H9 (cell line): ENCODE data around the gene CDH4. TPM values are rescaled to one million over a fixed set of nuclear protein-coding genes. Genes with fewer than 3 reads are reported as not detected.

ENCODE experiments used
- DNase-seq: peaks from one replicate; pipeline ENCODE4 v3.0.0-alpha.2; 2017
- H2AFZ ChIP-seq: one replicate; pipeline ENCODE4 v1.6.1; 2013; ENCODE audit warnings: mild to moderate bottlenecking, low read length, control low read depth, moderate library complexity
- H2AK5ac ChIP-seq: 2 replicates; pipeline ENCODE4 v1.6.1; 2013; ENCODE audit warnings: low read length, control low read depth, mixed read lengths; ENCODE audit not compliant: insufficient read length
- H2BK120ac ChIP-seq: one replicate; pipeline ENCODE4 v1.6.1; 2013; ENCODE audit warnings: low read depth, mild to moderate bottlenecking, low read length, control low read depth, inconsistent platforms; ENCODE audit not compliant: poor library complexity, severe bottlenecking
- H2BK12ac ChIP-seq: 2 replicates; pipeline ENCODE4 v1.6.1; 2013; ENCODE audit warnings: low read length, control low read depth, mixed read lengths, low read depth; ENCODE audit not compliant: insufficient read length
- H2BK15ac ChIP-seq: 2 replicates; pipeline ENCODE4 v1.6.1; 2013; ENCODE audit warnings: low read depth, low read length, control low read depth
- H2BK20ac ChIP-seq: one replicate; pipeline ENCODE4 v1.6.1; 2013; ENCODE audit warnings: low read depth, mild to moderate bottlenecking, low read length, control low read depth, inconsistent platforms; ENCODE audit not compliant: poor library complexity, severe bottlenecking
- H2BK5ac ChIP-seq: 2 replicates; pipeline ENCODE4 v1.6.1; 2013; ENCODE audit warnings: low read length, control low read depth, mixed read lengths; ENCODE audit not compliant: insufficient read length
- H3K14ac ChIP-seq: 2 replicates; pipeline ENCODE4 v1.6.1; 2013; ENCODE audit warnings: low read length, control low read depth; ENCODE audit not compliant: insufficient read depth
- H3K18ac ChIP-seq: 2 replicates; pipeline ENCODE4 v1.6.1; 2013; ENCODE audit warnings: low read depth, mild to moderate bottlenecking, mixed read lengths, low read length, control low read depth; ENCODE audit not compliant: insufficient read length
- H3K23ac ChIP-seq: 2 replicates; pipeline ENCODE4 v1.6.1; 2013; ENCODE audit warnings: low read length, control low read depth, mixed read lengths, low read depth; ENCODE audit not compliant: insufficient read length
- H3K23me2 ChIP-seq: 2 replicates; pipeline ENCODE4 v1.6.1; 2013; ENCODE audit warnings: low read depth, mild to moderate bottlenecking, mixed read lengths, low read length, control low read depth; ENCODE audit not compliant: insufficient read length, poor library complexity, severe bottlenecking
- H3K27ac ChIP-seq: 2 replicates; pipeline ENCODE4 v1.5.1; 2013; ENCODE audit warnings: low read length, control low read depth, mixed read lengths, low read depth; ENCODE audit not compliant: insufficient read length
- H3K27me3 ChIP-seq: 2 replicates; pipeline ENCODE4 v1.6.1; 2013; ENCODE audit warnings: low read length, control low read depth, inconsistent platforms; ENCODE audit not compliant: insufficient read depth
- H3K4ac ChIP-seq: 2 replicates; pipeline ENCODE4 v1.6.1; 2013; ENCODE audit warnings: low read depth, mild to moderate bottlenecking, control low read depth, inconsistent platforms, low read length, moderate library complexity
- H3K4me1 ChIP-seq: 2 replicates; pipeline ENCODE4 v1.6.1; 2013; ENCODE audit warnings: low read length, control low read depth, inconsistent platforms; ENCODE audit not compliant: insufficient read depth
- H3K4me2 ChIP-seq: 2 replicates; pipeline ENCODE4 v1.6.1; 2013; ENCODE audit warnings: low read length, control low read depth, mixed read lengths; ENCODE audit not compliant: insufficient read length, insufficient read depth
- H3K56ac ChIP-seq: 2 replicates; pipeline ENCODE4 v1.6.1; 2013; ENCODE audit warnings: low read depth, mild to moderate bottlenecking, mixed read lengths, low read length, control low read depth; ENCODE audit not compliant: insufficient read length
- H3K79me1 ChIP-seq: 2 replicates; pipeline ENCODE4 v1.6.1; 2013; ENCODE audit warnings: low read depth, mild to moderate bottlenecking, moderate library complexity, low read length, control low read depth, inconsistent platforms; ENCODE audit not compliant: insufficient read depth, poor library complexity, severe bottlenecking
- H3K79me2 ChIP-seq: 2 replicates; pipeline ENCODE4 v1.6.1; 2013; ENCODE audit warnings: low read length, control low read depth, inconsistent platforms; ENCODE audit not compliant: insufficient read depth
- H3K9ac ChIP-seq: 2 replicates; pipeline ENCODE4 v1.6.1; 2013; ENCODE audit warnings: low read length, control low read depth, mixed read lengths; ENCODE audit not compliant: insufficient read length; ENCODE audit errors: extremely low read depth
- H3K9me3 ChIP-seq: one replicate; pipeline ENCODE4 v1.6.1; 2013; ENCODE audit warnings: low read depth, low read length, inconsistent platforms; ENCODE audit not compliant: control insufficient read depth
- H3T11ph ChIP-seq: one replicate; pipeline ENCODE4 v1.6.1; 2013; ENCODE audit warnings: mild to moderate bottlenecking, low read length, control low read depth, inconsistent platforms
- H4K20me1 ChIP-seq: one replicate; pipeline ENCODE4 v1.6.1; 2013; ENCODE audit not compliant: control insufficient read depth, insufficient read length, insufficient read depth
- H4K5ac ChIP-seq: 2 replicates; pipeline ENCODE4 v1.6.1; 2013; ENCODE audit warnings: low read depth, mild to moderate bottlenecking, mixed read lengths, low read length, control low read depth; ENCODE audit not compliant: insufficient read length
- H4K8ac ChIP-seq: replicated peaks from 2 replicates; pipeline ENCODE4 v1.6.1; 2013; ENCODE audit warnings: low read length, control low read depth, mixed read lengths, low read depth; ENCODE audit not compliant: insufficient read length
- H4K91ac ChIP-seq: 2 replicates; pipeline ENCODE4 v1.6.1; 2013; ENCODE audit warnings: low read depth, mild to moderate bottlenecking, moderate library complexity, mixed read lengths, low read length, control low read depth; ENCODE audit not compliant: insufficient read length
- H3K27ac Mint-ChIP-seq, 3 experiments: 2 replicates in 2 of 3; 3 replicates in 1 of 3; pipeline ENCODE4 v1.8.0; 2020 to 2021; ENCODE audit warnings: mixed read lengths in 3 of 3, mild to moderate bottlenecking in 1 of 3, moderate library complexity in 1 of 3
- H3K27me3 Mint-ChIP-seq: 2 replicates; pipeline ENCODE4 v1.8.0; 2021; ENCODE audit warnings: low read depth, mild to moderate bottlenecking, moderate library complexity, mixed read lengths
- H3K36me3 Mint-ChIP-seq, 3 experiments: 2 replicates in 2 of 3; 3 replicates in 1 of 3; pipeline ENCODE4 v1.8.0; 2020 to 2021; ENCODE audit warnings: low read depth in 3 of 3, mixed read lengths in 3 of 3; ENCODE audit not compliant: insufficient read depth in 1 of 3
- H3K4me1 Mint-ChIP-seq, 2 experiments: 2 replicates each; pipeline ENCODE4 v1.8.0; 2020; ENCODE audit warnings: mixed read lengths in 2 of 2
- H3K4me3 Mint-ChIP-seq, 2 experiments: 2 replicates in 1 of 2; 3 replicates in 1 of 2; pipeline ENCODE4 v1.8.0; 2020 to 2021; ENCODE audit warnings: mild to moderate bottlenecking in 2 of 2, mixed read lengths in 2 of 2, moderate library complexity in 1 of 2
- H3K9me3 Mint-ChIP-seq, 2 experiments: 2 replicates in 1 of 2; 3 replicates in 1 of 2; pipeline ENCODE4 v1.8.0; 2020; ENCODE audit warnings: mild to moderate bottlenecking in 2 of 2, mixed read lengths in 2 of 2, moderate library complexity in 1 of 2
- WGBS: extraction: QIAGEN DNeasy Blood & Tissue Kit; methylation state at CpG from one replicate; pipeline ENCODE4 v1.1.7; 2013; ENCODE audit warnings: missing lambda C conversion rate, low lambda C conversion rate, mixed read lengths; ENCODE audit not compliant: insufficient read length; ENCODE audit errors: extremely low coverage; 5-methylcytosine and 5-hydroxymethylcytosine counted together
- total RNA-seq: library from RNA; stranded (reverse); gene quantifications from 2 replicates; pipeline ENCODE4 v1.2.1, GENCODE V29; 2021
- TF ChIP-seq, protein P1 (sequence below): fragments of 200-600 bp; sonication (generic); conservative IDR thresholded peaks from 3 replicates; pipeline ENCODE4 v1.8.0; 2021; ENCODE audit warnings: antibody characterized with exemption, mild to moderate bottlenecking

Gene CDH4
- total RNA-seq, 1 experiment from 2014 or later: 3.0 TPM

DNA sequence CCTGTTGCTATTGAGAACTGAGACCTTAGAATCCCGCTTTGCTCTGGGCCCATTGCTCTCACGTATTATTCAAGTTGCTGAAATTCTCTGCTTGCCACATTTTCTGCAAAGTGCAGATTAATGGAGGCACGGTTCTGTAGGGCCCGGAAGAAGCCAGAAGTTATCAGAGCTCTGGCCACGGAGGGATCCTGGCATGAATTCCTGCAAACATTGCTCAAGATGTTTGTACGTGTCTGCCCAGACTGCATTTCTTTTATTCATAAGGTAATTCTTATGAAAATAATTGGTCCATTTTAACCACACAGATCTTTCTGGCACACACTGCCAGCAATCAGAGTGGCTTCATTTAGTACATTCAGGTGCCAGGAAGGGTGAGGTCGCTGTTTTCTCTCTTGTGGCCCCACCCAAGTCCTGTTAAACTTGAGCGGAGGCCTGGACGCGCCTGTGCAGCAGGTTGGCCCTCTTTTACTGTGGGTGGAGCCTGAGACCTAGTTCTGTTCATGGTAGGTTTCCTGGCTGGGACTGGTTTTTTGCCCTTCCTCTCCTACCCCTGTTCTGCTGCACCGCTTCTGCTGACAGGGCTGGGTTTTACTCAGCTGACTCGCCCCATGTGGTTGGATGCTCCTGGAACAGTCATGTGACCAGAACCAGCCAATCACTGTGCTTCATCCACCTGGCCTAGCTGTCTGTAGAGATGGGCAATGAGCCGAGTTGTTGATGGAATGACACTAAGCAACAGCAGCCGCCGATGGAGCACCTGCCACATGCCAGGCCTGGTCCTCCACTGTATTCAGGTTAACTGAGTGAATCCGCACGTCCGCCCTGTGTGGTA, 230.2 kb downstream of the CDH4 start:
- H3K27me3 Mint-ChIP-seq: peaks cover 32% of the 10 kb centered on the region
- Histone ChIP-seq H4K20me1 (peaks cover 3% of the 10 kb centered on the region), H3K27me3 (no peaks in the 10 kb centered on the region; the same call in 1 of the 2 replicates), H4K8ac (no peak overlapping the region), H2BK20ac (no peak overlapping the region), H3K27ac (no peak overlapping the region), H2BK15ac (no peak overlapping the region), H2BK12ac (no peak overlapping the region), H4K5ac (no peak overlapping the region), H3K14ac (no peak overlapping the region), H4K91ac (no peak overlapping the region), H3K9ac (no peak overlapping the region), H3K4me2 (no peak overlapping the region), H3K23ac (no peak overlapping the region), H3K4me1 (no peaks in the 10 kb centered on the region), H3K79me1 (no peaks in the 10 kb centered on the region), H3K9me3 (no peaks in the 10 kb centered on the region), H2AK5ac (no peak overlapping the region), H3K4ac (no peak overlapping the region), H3K79me2 (no peaks in the 10 kb centered on the region), H3K56ac (no peak overlapping the region), H2BK5ac (no peak overlapping the region), H2AFZ (no peak overlapping the region), H3K23me2 (no peaks in the 10 kb centered on the region), H3K18ac (no peak overlapping the region), H2BK120ac (no peak overlapping the region), H3T11ph (no peak overlapping the region)
- H3K36me3 Mint-ChIP-seq: peaks cover 0 to 11% (median 6%) of the 10 kb centered on the region in 3 experiments; a peak in 5 of 7 replicates
- H3K9me3 Mint-ChIP-seq: peaks cover 8 to 9% of the 10 kb centered on the region in 2 experiments
- TF ChIP-seq, protein P1, sequence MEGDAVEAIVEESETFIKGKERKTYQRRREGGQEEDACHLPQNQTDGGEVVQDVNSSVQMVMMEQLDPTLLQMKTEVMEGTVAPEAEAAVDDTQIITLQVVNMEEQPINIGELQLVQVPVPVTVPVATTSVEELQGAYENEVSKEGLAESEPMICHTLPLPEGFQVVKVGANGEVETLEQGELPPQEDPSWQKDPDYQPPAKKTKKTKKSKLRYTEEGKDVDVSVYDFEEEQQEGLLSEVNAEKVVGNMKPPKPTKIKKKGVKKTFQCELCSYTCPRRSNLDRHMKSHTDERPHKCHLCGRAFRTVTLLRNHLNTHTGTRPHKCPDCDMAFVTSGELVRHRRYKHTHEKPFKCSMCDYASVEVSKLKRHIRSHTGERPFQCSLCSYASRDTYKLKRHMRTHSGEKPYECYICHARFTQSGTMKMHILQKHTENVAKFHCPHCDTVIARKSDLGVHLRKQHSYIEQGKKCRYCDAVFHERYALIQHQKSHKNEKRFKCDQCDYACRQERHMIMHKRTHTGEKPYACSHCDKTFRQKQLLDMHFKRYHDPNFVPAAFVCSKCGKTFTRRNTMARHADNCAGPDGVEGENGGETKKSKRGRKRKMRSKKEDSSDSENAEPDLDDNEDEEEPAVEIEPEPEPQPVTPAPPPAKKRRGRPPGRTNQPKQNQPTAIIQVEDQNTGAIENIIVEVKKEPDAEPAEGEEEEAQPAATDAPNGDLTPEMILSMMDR: no peak
- H3K27ac Mint-ChIP-seq: no peak overlapping the region
- no peak overlapping the region for H3K4me3 Mint-ChIP-seq
- peaks cover 11% of the 10 kb centered on the region in 2 experiments for H3K4me1 Mint-ChIP-seq
- DNase-seq: peak; percentile 31
- no CpG with 5 or more reads among the region's 18 CpGs for WGBS
